GM21367 (cell line): Measurements from ENCODE around the gene BMP3.

Experiments
- ATAC-seq: cut with Tn5 transposase; IDR thresholded peaks from one replicate; pipeline ENCODE4 v1.9.1; 2021; ENCODE audit not compliant: unreplicated experiment

Gene BMP3

GRCh38 chr4:81040012-81040659, 9.6 kb downstream of the BMP3 start:
- no peak for ATAC-seq

GRCh38 chr4:81042578-81043365, 12.3 kb downstream of the BMP3 start:
- ATAC-seq, result no peak

DNA sequence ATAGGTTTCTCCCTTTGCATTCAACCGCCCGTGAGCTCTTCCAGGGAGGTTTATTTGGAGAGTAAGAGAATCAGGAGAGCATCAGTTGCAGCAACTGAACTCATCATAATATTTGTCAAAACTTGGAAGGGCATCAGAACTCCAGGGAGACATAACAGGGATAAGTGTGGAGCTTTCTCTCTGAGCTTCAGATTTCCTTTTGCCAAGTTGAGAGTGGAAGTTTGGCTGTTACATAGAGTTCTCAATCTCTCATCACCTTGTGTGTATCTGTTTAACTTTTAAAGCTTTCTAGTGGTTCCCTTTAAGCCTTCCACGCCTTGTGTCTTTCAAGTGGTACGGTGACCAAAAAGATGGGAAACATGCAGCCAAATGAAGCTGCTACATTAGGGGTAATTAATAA, 18.8 kb downstream of the BMP3 start:
- no peak for ATAC-seq

DNA sequence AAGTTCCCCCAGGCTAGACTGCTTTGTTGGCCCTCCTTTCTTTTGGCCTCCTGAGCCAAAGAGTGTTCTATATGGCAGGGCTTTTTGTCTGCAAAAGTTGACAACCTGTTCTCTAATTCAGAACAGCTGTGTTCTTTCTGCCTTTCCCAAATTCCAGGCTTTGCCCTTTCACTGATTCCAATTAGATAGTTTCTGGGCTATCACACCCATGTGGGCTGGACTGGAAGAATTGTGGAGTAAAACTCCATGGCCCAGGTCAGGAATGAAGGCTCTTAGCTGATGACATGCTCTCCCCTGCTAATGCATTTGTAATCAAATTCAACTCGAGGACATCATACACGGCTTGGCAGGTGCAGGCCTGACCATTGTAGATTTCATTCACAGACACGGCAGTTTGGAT, 19.4 kb downstream of the BMP3 start:
- ATAC-seq, result no peak

- peak; percentile 100 for ATAC-seq
Measured at GRCh38 chr4:81052119-81053068, 21.9 kb downstream of the BMP3 start.

DNA sequence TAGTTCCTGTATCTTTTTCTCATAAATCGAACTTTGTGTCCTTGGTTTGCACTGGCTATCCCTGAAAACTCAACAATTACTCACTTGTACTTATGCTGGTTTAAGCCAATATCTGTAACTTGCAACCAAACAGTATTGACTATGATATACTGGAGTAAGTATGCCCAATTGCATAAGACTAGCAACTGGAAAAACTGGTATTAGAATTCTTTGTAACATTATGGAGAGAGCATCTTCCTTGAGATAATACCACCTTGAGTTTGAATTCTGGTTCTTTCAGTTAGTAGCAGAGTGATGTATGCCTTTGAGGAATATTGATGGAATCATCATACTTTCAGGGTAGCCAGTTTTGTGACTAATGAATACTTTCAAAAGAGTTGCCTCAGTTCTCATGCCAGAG, 28.1 kb downstream of the BMP3 start:
- no peak for ATAC-seq

- ATAC-seq, result no peak
Measured at GRCh38 chr4:81060587-81061343, 30.3 kb downstream of the BMP3 start.

DNA sequence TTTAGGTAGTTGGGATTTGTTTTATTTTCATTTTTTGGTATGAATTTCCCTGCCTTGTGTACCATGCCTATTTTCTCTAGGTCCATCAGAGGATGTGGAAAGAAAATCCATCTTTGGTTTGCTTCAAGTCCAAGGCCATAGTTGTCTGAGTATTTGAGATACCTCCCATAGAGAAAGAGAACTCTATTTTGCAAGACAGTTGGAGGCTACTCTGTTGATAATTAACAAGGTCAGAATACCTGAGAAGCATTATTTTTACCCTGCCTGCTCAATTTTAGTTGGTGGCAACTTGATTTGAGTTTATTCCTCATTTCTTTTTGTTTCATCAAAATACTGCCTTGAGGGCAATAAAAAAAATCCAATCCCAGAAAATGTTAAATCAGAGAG, 30.8 kb downstream of the BMP3 start:
- no peak for ATAC-seq

DNA sequence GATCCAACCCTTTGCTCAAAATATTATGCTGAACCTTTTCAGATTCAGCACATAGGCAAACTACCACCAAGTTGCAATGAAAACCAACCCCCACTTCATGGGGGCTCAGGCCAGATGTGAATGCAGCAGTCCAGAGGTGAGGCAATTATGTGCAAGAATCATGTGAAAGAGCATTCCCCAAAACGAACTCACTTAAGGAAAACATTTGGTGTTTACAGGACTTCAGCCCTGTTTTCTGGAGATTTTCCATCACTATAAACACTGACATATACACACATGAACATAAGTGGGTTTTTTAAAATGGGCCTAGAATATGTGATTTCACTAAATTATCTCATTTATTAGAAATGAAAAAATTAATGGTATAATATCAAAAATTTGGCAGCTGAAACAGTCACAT, 31.5 kb downstream of the BMP3 start:
- no peak for ATAC-seq

- ATAC-seq, result no peak
Measured at GRCh38 chr4:81065446-81065845, 34.9 kb downstream of the BMP3 start.

GRCh38 chr4:81069706-81070331, 39.3 kb downstream of the BMP3 start:
- ATAC-seq, result peak; percentile 99

DNA sequence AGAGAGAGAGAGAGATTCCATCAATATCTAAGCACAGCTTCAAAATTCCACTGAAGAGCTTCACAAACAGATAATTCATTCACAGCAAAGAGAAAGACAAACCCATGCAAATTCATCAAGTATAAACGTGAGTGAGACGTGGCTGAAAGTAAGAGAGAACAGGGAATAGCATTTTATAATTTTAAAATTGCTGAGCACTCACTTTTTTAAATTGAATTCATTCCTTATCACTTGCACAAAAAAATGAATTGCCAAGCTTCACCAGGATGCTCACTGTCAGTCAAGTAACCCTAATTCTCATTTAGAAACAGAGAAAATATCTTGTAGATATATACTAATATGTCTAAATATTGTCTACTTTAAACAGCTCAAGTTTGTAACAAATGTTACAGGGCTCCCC, 40.5 kb downstream of the BMP3 start:
- ATAC-seq, result no peak

DNA sequence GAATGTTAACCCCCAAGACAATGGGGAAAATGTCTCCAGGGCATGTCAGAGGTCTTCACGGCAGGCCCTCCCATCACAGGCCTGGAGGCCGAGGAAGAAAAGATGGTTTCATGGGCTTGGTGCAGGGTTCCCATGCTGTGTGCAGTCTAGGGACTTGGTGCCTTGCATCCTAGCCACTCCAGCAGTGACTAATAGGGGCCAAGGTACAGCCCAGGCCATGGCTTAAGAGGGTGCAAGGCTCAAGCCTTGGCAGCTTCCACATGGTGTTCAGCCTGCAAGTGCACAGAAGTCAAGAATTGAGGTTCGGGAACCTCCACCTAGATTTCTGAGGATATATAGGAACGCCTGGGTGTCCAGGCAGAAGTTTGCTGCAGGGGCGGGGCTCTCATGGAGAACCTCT, 50.6 kb downstream of the BMP3 start:
- ATAC-seq, result no peak

GRCh38 chr4:81084029-81084428, 53.5 kb downstream of the BMP3 start:
- ATAC-seq, result no peak

DNA sequence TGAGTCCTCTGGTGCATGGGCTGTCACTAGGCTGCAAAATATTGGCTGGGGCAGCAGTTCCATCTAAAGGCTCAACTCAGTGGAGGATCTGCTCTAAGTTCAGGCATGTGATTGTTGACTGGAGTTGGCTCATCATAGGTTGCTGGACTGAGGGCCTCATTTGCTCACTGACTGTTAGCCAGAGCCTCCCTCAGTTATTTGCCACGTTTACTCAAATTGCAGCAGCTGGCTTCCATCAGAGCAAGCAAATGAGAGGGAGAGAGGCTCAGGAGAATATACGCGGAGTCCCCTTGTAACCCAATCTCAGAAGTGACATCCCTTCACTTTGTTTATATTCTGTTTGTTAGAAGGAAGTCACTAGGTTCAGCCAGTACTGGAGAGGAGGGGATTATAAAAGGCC, 54.1 kb downstream of the BMP3 start:
- no peak for ATAC-seq

GRCh38 chr4:81085291-81085690, 54.8 kb downstream of the BMP3 start:
- no peak for ATAC-seq

GRCh38 chr4:81085979-81086378, 55.5 kb downstream of the BMP3 start:
- ATAC-seq, result no peak

DNA sequence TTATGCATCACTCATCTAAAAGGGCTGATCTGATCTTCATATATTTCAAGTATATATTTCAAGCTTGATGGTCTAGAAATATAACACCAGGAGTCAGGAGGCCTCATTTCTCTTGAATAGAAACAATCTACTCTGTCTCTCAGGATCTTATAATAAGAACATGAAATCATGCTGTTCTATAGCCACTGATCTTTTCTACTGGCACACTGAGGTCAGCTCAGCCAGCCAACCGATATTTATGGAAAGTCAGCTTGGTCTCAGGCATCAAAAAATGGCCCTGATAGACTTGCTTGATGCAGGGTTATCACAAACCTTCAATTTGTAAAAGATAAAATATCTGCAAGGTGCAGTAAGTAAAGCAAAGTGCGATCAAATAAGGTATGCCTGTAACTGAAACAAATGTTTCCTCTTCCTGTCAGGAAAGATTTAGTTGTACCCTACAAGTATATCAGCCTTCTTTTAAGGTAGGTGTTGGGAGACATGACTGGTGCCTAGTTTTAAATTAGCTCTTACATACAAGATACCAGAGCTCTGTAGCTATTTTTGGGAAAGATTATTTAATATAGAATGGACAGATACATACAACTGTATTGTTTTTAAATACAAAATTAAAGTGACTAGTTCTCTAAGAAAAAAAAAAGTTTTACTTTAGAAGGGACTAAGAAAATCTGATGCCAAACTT, 63.4 kb downstream of the BMP3 start:
- ATAC-seq, result no peak

DNA sequence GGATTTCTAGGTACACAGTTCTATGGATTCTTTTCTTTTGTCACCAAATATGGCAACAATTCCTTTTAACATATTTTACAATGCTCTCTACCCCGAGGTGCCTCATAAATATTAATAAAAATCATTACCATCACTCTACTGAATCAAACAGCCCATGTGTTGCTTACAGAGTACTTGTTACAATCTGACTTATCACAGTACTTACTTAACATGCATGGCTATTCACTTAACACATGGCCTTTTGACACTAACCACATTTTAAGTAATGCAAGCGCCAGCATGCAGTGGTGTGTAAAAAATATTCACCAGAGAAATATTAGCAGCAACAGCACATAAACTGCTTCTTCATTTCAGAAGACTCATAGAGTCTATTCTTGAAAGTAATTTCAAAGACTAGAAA, 64.9 kb downstream of the BMP3 start:
- no peak for ATAC-seq

GRCh38 chr4:81096566-81096965, 66.1 kb downstream of the BMP3 start:
- no peak for ATAC-seq
